GM13976 (cell line): ENCODE measurements around the gene CNTNAP2.

ENCODE experiments used
- DNase-seq: peaks from one replicate; pipeline ENCODE4 v3.0.0; 2012; ENCODE audit warnings: low spot score
- in situ Hi-C: fragments of 300-500 bp; cut with MboI; formaldehyde crosslinking; loops from one replicate; pipeline ENCODE4 v1.12.0; 2022; ENCODE audit warnings: low sequenced_read_pairs, mixed read lengths, inconsistent platforms; ENCODE audit not compliant: unreplicated experiment
- TF ChIP-seq, protein P1 (sequence below): IDR thresholded peaks from 2 replicates; pipeline ENCODE4 v1.5.1; 2012; ENCODE audit warnings: borderline replicate concordance, mild to moderate bottlenecking; ENCODE audit not compliant: insufficient read depth; ENCODE audit errors: extremely low read depth, missing control alignments, control extremely low read depth

Gene CNTNAP2

DNA sequence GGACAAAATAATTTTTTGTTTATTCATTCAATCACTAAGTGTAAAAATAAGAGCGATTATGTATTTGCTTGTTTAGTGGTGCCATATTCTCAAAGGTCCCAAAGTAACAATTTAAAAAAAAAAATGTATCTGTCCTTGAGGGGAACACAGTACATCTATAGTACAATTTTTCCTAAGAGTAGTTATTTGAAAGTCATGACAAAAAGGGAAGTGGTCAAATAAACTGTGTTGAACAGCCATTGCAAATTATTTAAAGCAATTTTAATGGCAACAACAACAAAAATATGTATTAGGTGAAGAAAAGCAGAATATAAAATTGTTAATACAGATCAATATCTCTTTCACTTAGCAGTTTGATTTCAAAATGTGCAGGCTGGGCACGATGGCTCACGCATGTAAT lies 943.5 kb downstream of the CNTNAP2 start:
- in situ Hi-C loops, result no loop called here
- no peak for DNase-seq
- TF ChIP-seq, protein P1, sequence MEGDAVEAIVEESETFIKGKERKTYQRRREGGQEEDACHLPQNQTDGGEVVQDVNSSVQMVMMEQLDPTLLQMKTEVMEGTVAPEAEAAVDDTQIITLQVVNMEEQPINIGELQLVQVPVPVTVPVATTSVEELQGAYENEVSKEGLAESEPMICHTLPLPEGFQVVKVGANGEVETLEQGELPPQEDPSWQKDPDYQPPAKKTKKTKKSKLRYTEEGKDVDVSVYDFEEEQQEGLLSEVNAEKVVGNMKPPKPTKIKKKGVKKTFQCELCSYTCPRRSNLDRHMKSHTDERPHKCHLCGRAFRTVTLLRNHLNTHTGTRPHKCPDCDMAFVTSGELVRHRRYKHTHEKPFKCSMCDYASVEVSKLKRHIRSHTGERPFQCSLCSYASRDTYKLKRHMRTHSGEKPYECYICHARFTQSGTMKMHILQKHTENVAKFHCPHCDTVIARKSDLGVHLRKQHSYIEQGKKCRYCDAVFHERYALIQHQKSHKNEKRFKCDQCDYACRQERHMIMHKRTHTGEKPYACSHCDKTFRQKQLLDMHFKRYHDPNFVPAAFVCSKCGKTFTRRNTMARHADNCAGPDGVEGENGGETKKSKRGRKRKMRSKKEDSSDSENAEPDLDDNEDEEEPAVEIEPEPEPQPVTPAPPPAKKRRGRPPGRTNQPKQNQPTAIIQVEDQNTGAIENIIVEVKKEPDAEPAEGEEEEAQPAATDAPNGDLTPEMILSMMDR, result no peak

DNA sequence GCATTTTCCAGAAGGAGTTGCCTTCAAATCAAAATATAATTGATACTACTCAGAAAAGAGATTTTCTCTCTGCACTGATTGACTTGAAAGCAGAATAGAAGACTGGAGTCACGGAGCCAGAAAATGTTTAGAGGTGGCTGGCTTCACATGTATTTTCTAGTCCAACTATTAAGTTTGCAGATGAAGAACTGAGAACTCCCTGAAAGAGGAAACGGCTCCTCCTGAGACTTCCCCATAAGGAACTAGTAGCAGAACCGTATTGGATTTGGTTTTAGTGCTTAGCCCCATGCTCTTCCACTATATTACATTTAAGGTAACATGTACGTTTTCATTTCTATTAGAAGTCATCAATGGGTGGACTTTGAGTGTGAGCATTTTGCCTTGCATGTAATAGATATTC lies 946.3 kb downstream of the CNTNAP2 start:
- DNase-seq, result no peak
- in situ Hi-C loops, result no loop called here
- TF ChIP-seq, protein P1, result no peak

DNA sequence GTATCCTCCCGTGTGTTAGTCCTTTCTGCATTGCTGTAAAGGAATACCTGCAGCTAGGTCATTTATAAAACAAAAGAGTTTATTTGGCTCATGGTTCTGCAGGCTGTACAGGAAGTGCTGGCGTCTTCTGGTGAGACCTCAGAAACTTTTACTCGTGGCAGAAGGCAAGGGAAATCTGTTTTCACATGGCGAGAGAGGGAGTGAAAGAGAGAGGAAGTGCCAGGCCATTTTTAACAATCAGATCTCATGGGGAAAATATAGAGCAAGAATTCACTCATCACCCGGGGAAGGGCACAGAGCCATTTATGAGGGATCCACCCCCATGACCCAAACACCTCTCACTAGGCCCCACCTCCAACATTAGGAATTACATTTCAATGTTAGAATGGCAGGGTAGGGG lies 952.2 kb downstream of the CNTNAP2 start:
- in situ Hi-C loops, result no loop called here
- no peak for DNase-seq
- TF ChIP-seq, protein P1, result no peak

DNA sequence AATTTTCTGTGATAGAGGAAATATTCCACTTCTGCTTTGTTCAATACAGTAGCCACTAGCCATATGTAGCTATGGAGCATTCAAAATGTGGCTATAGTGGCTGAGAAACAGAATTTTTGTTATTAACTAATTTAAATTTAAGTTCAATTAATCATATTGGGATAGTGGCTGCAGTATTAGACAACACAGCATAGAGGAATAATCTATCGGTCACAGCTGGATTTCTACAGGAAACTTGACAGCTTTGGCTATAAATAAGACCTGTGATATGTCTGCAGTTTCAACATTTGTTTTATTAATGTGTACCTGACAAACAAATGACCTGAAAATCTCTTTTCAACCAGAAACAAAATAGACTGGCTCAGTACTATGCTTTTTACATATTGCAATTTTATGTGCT lies 953.2 kb downstream of the CNTNAP2 start:
- in situ Hi-C loops, result no loop called here
- TF ChIP-seq, protein P1, result no peak
- no peak for DNase-seq

DNA sequence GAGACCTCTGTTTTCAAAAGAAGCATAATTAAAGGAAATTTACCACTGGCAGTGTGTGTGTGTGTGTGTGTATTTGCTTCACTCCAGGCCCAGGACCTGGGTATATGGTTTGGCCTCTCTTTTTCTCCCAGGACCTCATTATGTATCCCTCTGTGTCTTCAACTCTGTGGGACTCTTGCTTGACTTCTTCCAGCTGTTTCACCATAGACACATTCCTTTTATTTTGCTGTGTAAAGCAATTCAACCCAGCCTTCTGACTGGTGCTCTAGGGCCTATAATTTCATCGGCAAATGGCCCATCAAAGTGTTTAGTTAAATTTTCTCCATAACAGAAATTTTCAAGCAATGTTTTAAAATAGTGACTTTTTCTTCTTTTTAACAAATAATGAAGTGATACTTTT lies 954.3 kb downstream of the CNTNAP2 start:
- in situ Hi-C loops, result no loop called here
- DNase-seq, result no peak
- TF ChIP-seq, protein P1, result no peak

DNA sequence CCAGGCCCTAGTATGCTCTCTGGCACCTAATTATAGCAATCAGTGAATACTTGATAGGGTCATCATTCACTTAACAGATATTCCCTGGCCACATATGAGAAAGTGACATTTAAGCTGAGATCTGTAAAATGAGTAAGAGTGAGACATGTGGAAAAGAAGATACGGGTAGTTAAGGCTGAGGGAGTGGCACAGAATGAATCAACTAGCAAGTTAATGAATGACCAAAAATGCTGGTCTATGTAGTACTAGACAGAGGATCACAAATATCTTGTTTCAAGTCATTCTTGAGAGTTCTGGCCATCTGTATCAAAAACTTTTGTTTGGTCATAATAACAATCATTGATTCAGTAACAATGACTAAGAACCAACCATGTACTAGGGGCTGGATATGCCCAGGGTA lies 954.9 kb downstream of the CNTNAP2 start:
- TF ChIP-seq, protein P1, result no peak
- no peak for DNase-seq
- in situ Hi-C loops, result no loop called here

DNA sequence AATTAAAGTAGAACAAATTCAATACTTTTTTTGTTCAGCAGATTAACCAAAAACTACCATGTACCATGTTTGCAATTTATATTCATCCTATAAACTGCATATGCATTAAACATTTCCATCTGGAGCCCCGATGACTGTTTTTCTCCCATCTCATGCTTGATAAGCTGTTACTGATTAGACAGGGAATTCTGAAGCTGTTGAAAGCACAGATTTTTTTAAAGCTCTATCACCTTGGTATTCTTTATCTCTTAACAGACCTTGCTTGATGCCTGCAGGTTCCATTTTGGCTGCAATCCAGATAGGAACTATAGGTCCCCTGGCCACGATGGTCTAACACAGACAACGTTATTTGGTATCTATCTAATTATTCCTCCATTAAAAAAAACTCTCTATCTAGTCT lies 961.7 kb downstream of the CNTNAP2 start:
- TF ChIP-seq, protein P1, result no peak
- DNase-seq, result no peak
- in situ Hi-C loops, result no loop called here
